Panc1 (cell line): ENCODE data around the gene HDGFL1.

ENCODE experiments used
- POLR2AphosphoS5 ChIP-seq: IDR thresholded peaks from 2 replicates; pipeline ENCODE4 v1.6.1; 2012; ENCODE audit warnings: mild to moderate bottlenecking, low read depth, low read length, moderate library complexity
- TF ChIP-seq, protein P1 (sequence below): fragments of 450-650 bp; IDR thresholded peaks from 2 replicates; pipeline ENCODE4 v1.5.1; 2017; ENCODE audit warnings: mild to moderate bottlenecking
- TF ChIP-seq, protein P2 (sequence below), 2 experiments: IDR thresholded peaks; 2 replicates each; pipeline ENCODE4 v1.6.1; 2011 to 2012; ENCODE audit warnings: low read depth in 2 of 2, control low read depth in 1 of 2, low read length in 1 of 2, mild to moderate bottlenecking in 1 of 2, moderate library complexity in 1 of 2; ENCODE audit not compliant: insufficient read depth in 1 of 2

DNA sequence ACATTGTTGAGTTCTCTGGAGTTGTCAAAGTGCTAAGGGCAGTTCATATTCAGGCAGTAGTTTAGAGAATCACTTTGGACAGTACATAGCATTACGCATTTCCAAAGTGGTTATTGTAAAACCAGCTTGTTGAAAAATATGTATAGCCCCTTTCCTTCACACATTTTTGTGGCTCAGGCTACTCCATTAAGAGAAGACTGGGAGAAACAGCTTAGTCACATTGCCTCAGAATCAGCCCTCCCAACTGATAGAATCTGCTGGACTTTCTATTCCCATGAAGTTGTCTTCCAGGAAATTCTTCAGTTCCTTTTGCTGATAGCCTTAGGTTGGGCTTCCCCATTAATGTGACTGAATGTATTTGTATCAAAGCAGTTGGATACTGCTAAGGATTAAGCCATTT lies 39.5 kb upstream of the HDGFL1 start:
- TF ChIP-seq, protein P1, sequence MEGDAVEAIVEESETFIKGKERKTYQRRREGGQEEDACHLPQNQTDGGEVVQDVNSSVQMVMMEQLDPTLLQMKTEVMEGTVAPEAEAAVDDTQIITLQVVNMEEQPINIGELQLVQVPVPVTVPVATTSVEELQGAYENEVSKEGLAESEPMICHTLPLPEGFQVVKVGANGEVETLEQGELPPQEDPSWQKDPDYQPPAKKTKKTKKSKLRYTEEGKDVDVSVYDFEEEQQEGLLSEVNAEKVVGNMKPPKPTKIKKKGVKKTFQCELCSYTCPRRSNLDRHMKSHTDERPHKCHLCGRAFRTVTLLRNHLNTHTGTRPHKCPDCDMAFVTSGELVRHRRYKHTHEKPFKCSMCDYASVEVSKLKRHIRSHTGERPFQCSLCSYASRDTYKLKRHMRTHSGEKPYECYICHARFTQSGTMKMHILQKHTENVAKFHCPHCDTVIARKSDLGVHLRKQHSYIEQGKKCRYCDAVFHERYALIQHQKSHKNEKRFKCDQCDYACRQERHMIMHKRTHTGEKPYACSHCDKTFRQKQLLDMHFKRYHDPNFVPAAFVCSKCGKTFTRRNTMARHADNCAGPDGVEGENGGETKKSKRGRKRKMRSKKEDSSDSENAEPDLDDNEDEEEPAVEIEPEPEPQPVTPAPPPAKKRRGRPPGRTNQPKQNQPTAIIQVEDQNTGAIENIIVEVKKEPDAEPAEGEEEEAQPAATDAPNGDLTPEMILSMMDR = no peak
- no peak for TF ChIP-seq POLR2AphosphoS5
- TF ChIP-seq, protein P2, sequence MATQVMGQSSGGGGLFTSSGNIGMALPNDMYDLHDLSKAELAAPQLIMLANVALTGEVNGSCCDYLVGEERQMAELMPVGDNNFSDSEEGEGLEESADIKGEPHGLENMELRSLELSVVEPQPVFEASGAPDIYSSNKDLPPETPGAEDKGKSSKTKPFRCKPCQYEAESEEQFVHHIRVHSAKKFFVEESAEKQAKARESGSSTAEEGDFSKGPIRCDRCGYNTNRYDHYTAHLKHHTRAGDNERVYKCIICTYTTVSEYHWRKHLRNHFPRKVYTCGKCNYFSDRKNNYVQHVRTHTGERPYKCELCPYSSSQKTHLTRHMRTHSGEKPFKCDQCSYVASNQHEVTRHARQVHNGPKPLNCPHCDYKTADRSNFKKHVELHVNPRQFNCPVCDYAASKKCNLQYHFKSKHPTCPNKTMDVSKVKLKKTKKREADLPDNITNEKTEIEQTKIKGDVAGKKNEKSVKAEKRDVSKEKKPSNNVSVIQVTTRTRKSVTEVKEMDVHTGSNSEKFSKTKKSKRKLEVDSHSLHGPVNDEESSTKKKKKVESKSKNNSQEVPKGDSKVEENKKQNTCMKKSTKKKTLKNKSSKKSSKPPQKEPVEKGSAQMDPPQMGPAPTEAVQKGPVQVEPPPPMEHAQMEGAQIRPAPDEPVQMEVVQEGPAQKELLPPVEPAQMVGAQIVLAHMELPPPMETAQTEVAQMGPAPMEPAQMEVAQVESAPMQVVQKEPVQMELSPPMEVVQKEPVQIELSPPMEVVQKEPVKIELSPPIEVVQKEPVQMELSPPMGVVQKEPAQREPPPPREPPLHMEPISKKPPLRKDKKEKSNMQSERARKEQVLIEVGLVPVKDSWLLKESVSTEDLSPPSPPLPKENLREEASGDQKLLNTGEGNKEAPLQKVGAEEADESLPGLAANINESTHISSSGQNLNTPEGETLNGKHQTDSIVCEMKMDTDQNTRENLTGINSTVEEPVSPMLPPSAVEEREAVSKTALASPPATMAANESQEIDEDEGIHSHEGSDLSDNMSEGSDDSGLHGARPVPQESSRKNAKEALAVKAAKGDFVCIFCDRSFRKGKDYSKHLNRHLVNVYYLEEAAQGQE (IDR thresholded peaks at IDR 0.05; ENCODE audit: insufficient read depth in 1 of 2, low read depth in 2 of 2, low read length in 1 of 2) = no peak
